DMS114 treated with DMSO at 0.1 percent for 48 hours (cell line): Measurements from ENCODE around the gene AMDHD1.

Source experiments
- DNase-seq: peaks from one replicate; lab custom pipeline; 2025; ENCODE audit not compliant: unreplicated experiment; lab: John Stamatoyannopoulos, UW

AMDHD1 gene

DNA sequence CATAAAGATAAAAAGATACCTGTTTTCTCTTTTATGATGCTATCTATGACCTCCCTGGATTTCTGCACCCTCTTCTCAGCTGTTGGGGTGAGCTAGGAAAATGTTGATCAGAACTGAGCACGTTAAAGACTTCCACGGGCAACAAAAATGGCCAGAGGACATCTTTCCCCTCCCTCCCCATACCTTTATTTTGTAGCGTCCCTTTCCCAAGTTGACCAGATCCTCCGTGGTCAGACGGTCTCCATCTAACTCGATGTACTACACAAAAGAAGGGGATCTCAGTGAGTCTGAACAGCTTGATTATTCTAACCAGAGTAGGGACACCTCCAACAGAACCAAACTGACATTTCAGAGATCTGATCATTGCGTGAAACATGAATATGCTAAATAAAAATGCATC is 50.8 kb downstream of the AMDHD1 start:
- no peak for DNase-seq

DNA sequence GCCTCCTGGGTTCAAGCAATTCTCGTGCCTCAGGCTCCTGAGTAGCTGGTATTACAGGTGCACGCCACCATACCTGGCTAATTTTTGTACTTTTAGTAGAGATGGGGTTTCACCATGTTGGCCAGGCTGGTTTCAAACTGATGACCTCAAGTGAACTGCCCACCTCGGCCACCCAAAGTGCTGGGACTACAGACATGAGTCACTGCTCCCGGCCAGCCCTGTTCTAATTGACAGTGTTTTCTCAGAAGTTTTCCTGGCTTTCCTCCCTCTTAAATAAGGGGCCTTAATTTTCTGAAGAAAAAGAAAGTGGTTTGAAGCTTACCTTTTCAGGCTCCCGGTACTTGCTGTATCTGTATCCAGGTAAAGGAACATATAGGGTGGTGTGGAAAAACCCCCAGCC is 51.3 kb downstream of the AMDHD1 start:
- no peak for DNase-seq

DNA sequence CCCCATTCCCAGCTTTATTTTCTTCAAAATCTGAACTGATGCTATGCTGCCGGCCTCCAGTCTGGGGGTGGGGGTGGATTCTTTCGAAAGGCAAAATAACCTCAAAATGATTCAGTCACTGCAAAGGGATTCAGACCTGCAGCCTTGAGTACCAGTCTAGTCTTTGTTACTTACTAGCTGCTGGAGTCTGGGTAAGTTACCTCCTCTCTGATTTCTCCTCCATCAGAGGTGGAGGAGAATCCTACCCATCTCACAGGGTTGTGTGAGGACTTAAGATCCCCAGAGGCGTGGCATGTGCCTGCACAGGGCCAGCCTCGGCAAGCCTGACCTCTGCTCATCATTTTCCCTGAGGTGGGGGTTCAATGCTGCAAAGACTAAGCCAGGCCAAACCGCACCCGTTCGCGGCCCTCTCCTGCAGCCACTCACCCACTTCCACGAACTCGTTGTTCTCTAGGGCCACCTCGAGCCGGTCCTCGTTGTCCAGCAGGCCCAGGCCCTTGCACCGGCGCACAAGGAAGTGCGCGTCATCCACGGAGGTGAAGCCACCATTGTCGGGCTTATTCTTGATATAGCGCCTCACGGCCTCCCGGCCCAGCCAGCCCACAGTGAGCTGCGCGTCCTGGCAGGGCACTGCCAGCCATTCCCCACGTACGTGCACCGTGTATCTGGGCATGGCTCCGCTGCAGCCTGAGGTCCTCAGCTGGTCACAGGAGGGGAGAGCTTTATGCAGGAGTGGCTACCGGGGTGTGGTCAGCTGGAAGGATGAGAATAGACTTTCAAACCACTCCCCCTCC is 52.3 kb downstream of the AMDHD1 start:
- no peak for DNase-seq

DNA sequence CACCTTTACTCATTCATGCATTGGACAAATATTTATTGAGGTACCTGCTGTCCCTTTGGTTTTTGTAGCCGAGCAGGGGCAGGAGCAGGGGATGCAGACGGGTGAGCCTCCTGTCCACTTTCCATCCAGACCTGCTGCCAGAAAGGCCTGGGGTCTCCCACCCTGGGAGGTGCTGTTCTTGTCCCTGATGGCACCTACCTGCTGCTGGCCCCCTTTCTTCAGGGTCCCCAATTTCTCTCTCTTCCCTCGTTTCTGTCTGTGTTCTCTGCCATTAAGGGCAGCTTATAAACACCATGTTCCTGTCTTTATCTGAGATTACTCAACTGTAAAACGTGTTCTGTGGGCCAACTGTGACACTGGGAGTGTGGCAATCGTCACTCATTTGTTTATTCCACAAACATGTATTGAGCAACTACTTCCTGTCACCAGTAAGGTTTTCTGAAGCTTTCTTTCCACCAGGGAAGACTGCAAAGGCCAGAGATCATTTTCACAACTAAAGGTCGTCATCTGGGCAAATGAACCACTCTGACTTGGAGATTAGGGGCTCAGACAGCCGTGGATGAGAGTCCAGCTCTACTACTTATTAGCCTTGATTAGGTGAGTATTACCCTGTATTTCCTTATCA is 53.0 kb downstream of the AMDHD1 start, which contains the start of gene HAL:
Gene HAL (minus strand): TSS at position 311 of the 625 bp plus-strand sequence. CDS start 434 bp downstream, outside the sequence.
- DNase-seq = no peak

DNA sequence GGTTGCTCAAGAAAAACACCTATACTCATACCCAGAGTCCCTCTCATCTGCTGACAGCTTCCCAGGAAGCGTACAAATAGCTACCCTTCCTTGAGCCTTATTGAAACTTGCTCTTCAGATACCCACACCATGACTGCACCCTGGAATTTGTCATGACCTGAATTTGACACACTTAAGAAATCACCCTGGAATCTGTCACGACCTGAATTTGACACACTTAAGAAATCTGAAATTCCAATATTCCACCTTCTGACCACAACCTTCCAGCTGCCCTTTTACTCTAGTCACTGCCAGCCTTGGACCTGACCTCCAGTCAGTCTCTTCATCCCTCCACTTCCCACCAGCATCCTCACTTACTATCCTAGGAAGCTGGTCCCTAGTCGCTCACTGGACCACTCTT is 54.1 kb downstream of the AMDHD1 start:
- no peak for DNase-seq

DNA sequence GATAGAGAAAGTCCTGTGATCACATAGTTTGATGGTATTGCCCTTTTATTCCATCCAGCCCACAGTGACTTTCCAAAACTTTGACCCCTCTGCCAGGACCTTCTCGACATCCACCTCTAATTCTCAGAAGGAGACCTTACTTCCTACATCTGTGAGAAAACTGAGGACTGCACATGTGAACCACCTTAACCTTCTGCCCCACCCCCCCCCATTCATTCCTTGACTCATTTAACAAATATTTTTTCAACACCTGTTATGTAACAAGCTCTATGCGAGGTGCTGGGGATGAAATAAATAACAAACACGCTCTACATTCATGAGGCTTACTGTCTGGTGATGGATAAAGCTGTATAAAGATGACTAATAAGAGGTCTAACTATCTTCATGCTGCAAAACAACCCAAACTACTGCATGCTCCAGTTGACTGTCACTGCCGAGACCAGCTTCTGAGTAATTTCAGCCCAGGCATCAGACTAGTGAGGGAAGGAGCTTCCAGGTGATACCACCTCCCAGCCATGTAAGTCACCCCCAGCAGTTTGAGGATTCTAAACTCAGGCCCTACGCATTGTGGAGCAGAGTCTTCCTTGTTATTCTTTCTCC is 54.9 kb downstream of the AMDHD1 start:
- no peak for DNase-seq

DNA sequence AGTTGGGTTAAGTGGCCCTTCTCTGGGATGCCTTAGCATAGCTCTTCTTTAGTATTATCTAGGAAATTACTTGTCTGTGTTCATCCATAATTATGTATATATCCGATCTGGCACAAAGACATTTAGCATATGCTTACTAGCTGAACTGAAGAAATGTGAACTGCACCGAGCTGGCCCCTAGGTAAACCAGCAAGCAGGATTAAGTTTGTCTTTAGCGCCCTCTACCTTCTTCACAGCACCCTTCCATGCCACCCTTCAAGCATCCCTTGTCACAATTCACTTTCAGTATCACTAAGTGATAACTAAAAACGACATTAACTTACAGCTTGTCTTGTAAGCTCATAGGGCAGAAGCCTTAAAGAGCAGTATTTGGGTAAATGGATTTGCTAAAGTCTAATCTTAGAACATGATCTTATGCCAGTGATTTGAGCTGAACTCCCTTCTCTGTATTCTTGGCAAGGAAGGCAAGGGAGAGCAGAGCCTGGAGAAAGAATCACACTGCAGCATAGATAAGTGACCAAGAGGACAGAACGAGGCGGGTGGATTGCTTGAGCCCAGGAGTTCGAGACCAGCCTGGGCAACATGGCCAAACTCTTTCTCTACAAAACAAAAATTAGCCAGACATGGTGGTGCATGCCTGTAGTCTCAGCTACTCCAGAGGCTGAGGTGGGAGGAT is 55.6 kb downstream of the AMDHD1 start:
- DNase-seq = peak; percentile 46

DNA sequence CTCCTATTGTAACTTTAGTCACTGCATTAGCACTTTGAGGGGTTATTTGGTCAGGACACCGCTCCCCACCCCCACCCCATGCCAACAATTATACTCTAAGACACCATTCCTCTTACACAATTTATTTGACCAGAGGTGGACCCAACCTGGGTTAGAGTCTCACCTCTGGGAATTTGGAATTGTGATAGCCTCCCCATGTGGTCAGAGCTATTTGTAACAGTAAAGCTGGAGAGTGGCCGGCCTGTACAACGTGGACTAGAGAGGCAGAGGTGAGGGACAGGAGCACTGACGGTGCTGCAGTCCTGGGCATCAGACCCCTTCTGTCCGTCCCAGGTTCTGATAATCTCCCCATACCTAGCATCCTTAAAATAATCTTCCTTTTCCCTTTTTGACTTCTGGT is 56.4 kb downstream of the AMDHD1 start:
- no peak for DNase-seq

DNA sequence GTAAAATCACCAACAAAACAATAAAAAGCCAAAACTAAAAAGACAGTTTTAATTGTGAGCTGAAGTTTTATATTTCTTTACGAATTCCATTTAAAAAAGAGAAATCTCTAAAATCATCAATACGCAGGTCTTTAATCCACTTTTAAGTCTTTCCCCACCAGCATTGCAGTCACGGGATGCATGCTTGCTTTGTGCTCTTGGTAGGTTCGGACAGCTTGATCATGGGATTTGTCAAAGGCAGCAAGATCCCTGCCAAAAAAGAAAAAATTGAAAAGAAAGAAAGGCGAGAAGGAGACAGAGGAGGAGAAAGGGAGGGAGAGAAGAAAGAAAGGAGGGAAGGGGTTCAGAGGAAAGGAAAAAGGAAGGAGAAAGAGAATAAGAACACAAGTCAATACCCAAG is 57.7 kb downstream of the AMDHD1 start:
- DNase-seq = no peak

DNA sequence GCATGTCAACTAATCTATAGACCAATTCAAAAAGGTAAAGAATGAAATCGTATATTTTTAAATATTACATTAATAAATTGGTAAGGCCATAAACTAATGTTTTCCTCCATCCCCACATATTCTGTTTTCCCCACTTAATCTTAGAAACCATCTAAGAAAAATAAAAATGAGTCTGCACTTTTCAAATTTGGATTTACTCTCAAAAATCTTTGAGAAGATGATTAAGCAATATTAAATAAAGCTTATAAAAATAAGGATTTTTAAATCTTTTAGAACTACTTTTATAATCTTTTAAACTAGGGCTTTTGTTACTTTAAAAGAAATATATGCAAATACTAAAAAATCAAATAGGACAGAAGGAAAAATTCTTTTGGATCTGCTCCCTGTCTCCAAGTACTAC is 63.6 kb downstream of the AMDHD1 start:
- DNase-seq = no peak

DNA sequence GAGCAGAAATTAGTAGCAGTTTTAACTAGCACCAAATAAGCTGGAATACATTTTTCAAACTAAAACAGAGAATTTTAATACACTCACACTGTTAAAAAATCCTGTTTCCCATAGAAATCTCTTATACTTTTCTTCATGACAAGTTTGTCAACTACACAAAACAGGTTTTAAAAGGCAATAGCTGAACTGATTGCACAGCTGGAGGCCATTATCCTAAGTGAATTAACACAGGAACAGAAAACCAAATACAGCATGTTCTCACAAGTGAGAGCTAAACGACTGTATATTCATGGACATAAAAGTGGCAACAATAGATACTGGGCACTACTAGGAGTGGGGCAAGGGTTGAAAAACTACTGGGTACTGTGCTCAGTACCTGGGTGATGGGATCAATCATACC is 64.6 kb downstream of the AMDHD1 start:
- no peak for DNase-seq

DNA sequence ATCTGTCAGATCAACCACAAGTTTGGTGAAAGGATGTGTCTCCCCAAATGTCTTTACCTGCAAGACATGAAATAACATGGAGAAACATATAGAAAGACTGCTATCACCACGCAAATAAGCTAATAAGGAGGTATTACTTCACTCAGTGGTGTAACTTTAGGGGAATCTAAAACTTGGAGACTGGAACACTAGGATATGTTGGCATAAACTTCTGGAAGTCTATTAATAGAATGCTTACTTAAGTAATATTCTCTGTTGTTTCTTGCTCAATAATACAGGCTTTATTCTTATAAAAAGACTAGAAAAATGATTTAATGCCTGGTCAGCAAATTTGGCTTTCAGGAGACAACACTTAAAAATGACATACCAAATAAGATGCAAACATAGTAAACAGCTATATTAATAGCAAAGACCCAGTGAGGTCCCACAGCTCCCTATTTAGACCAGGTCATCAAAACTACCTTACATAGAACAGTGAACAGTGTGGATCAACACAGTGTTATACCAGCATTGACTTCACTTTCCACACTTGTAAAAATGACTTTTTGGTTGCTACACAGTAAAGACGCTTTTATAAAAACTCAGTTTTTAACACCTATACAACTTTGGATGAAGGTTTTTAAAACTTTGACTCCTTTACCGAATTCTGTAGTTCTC is 71.9 kb downstream of the AMDHD1 start:
- DNase-seq = no peak

DNA sequence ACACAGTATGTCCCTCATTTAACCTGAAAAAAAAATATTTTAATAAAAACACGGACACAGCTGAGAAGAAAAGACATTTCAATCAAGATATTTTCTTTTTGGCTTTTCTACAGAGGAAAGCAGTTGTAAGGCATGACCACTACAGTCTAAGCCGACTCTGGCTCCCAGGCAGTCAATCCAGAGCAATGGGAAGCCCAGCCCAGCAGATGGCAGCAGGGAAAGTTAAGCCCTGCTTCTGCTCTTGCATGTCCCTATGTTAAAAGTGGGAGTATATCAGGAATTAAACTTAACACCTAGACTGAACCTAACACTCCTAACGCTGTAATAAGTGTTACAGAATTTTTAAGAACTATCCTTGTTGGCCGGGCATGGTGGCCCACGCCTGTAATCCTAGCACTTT is 72.5 kb downstream of the AMDHD1 start:
- peak; percentile 60 for DNase-seq
